Measurements from ENCODE around the gene PSMD12. TPM values are rescaled to one million over a fixed set of nuclear protein-coding genes. Genes with fewer than 3 reads are reported as not detected.
A peak's percentile ranks its signal among the peaks of the same experiment; 100 is the strongest.
"Not testable (repeated sequence)": the region's sequence is repeated elsewhere in the genome, so short reads cannot be mapped to it uniquely, and the experiment has no call there.

The PSMD12 gene
- total RNA-seq, 1 donor from 2014 or later = 36.5 TPM

GRCh38 chr17:67392111-67392510, 25.7 kb upstream of the PSMD12 start:
- Histone ChIP-seq H3K4me3 (ENCODE audit: low read depth, low read length) (no peak overlapping the region), H3K36me3 (ENCODE audit: control insufficient read depth, insufficient read depth, low read length) (no peaks in the 10 kb centered on the region), H3K27me3 (ENCODE audit: control insufficient read depth, insufficient read depth, low read length) (no peaks in the 10 kb centered on the region)
- DNase-seq (ENCODE audit: low read depth) = no peak
- TF ChIP-seq CTCF (IDR thresholded peaks at IDR 0.05; ENCODE audit: insufficient read depth, low read length, poor library complexity, severe bottlenecking) = no peak

GRCh38 chr17:67390646-67391361, 24.4 kb upstream of the PSMD12 start:
- no peak overlapping the region for H3K4me3 ChIP-seq (ENCODE audit: low read depth, low read length)
- H3K36me3 ChIP-seq (ENCODE audit: control insufficient read depth, insufficient read depth, low read length) = no peaks in the 10 kb centered on the region
- DNase-seq (ENCODE audit: low read depth) = peak; percentile 91
- TF ChIP-seq CTCF (IDR thresholded peaks at IDR 0.05; ENCODE audit: insufficient read depth, low read length, poor library complexity, severe bottlenecking) = no peak
- H3K27me3 ChIP-seq (ENCODE audit: control insufficient read depth, insufficient read depth, low read length) = no peaks in the 10 kb centered on the region

GRCh38 chr17:67390006-67390645, 23.7 kb upstream of the PSMD12 start:
- Histone ChIP-seq H3K36me3 (ENCODE audit: control insufficient read depth, insufficient read depth, low read length) (no peaks in the 10 kb centered on the region), H3K27me3 (ENCODE audit: control insufficient read depth, insufficient read depth, low read length) (no peaks in the 10 kb centered on the region)
- TF ChIP-seq CTCF (IDR thresholded peaks at IDR 0.05; ENCODE audit: insufficient read depth, low read length, poor library complexity, severe bottlenecking) = no peak

GRCh38 chr17:67388986-67389385, 22.6 kb upstream of the PSMD12 start:
- DNase-seq (ENCODE audit: low read depth) = no peak
- Histone ChIP-seq H3K27me3 (ENCODE audit: control insufficient read depth, insufficient read depth, low read length) (no peaks in the 10 kb centered on the region), H3K36me3 (ENCODE audit: control insufficient read depth, insufficient read depth, low read length) (no peaks in the 10 kb centered on the region), H3K4me3 (ENCODE audit: low read depth, low read length) (no peak overlapping the region)
- TF ChIP-seq CTCF (IDR thresholded peaks at IDR 0.05; ENCODE audit: insufficient read depth, low read length, poor library complexity, severe bottlenecking) = no peak

More at GRCh38 chr17:67390006-67390645, 23.7 kb upstream of the PSMD12 start:
- no peak for DNase-seq (ENCODE audit: low read depth)
- no peak overlapping the region for H3K4me3 ChIP-seq (ENCODE audit: low read depth, low read length)

GRCh38 chr17:67388536-67388935, 22.2 kb upstream of the PSMD12 start:
- not testable (repeated sequence) for H3K36me3 ChIP-seq (ENCODE audit: control insufficient read depth, insufficient read depth, low read length); H3K27me3 ChIP-seq (ENCODE audit: control insufficient read depth, insufficient read depth, low read length); DNase-seq (ENCODE audit: low read depth); H3K4me3 ChIP-seq (ENCODE audit: low read depth, low read length)

- H3K27me3 ChIP-seq (ENCODE audit: control insufficient read depth, insufficient read depth, low read length) = no peaks in the 10 kb centered on the region
- no peak overlapping the region for H3K4me3 ChIP-seq (ENCODE audit: low read depth, low read length)
- no peak for DNase-seq (ENCODE audit: low read depth)
- H3K36me3 ChIP-seq (ENCODE audit: control insufficient read depth, insufficient read depth, low read length) = no peaks in the 10 kb centered on the region
- TF ChIP-seq CTCF (IDR thresholded peaks at IDR 0.05; ENCODE audit: insufficient read depth, low read length, poor library complexity, severe bottlenecking) = peak; percentile 82
These were observed 20.7 kb upstream of the PSMD12 start for GRCh38 chr17:67386965-67387551.

All from kidney epithelial cell (primary cell).